ENCODE data around the gene STK31.

GRCh38 chr7:23765943-23766342, 55.9 kb downstream of the STK31 start:
- TF ChIP-seq CTCF (conservative IDR thresholded peaks at IDR 0.05 in 1 of 2, IDR thresholded peaks at IDR 0.05 in 1 of 2; ENCODE audit: extremely low read depth in 1 of 2, insufficient read depth in 1 of 2, low read depth in 1 of 2, low read length in 2 of 2) (no peak), EZH2 (IDR thresholded peaks at IDR 0.05; ENCODE audit: borderline replicate concordance, low read length) (no peak)

Measured in mammary epithelial cell (primary cell).